Limb (tissue), 2 donors: ENCODE measurements around the gene EIF4G3.
"Not testable (repeated sequence)": the region's sequence is repeated elsewhere in the genome, so short reads cannot be mapped to it uniquely, and the experiment has no call there.

Source experiments
- DNase-seq, 2 donors: peaks; one replicate each; pipeline ENCODE4 v3.0.0-alpha.2; 2016; ENCODE audit errors: extremely low spot score in 2 of 2

EIF4G3 gene

DNA sequence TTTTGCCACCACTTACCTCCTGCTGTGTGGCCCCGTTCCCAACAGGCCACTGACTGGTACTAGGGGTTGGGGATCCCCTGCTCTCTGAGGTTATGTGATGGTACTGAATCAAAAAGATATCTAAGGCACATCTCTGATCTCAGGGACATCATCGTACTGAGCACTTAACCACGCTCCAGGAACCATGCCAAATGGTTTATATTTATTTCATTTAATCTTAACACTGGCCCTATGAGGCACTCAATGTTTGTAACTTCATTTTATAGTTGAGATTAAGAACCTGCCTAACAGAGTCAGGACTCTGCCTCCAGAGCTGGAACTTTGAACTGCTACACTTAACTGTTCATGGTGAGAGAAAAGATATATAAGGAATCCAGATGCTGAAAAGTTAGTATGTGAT, 291.6 kb downstream of the EIF4G3 start:
- DNase-seq = no peak

- no peak for DNase-seq
Observed at GRCh38 chr1:20884513-20884912, 292.2 kb downstream of the EIF4G3 start.

GRCh38 chr1:20883766-20884165, 292.9 kb downstream of the EIF4G3 start:
- no peak for DNase-seq

DNA sequence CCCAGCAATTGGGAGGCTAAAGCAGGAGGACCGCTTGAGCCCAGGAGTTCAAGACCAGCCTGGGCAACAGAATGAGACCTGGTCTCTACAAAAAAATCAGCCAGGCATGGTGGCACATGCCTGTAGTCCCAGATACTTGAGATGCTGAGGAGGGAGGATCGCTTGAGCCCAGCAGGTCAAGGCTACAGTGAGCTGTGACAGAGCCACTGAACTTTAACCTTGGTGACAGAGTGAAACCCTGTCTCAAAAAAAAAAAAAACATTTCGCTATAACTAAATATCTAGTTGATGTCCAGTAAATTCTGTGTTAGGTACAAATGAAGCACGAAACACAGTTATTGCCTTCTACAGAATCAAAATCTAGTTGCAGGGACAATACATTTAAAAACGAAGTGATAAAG, 293.9 kb downstream of the EIF4G3 start:
- DNase-seq = no peak

GRCh38 chr1:20878799-20879198, 297.9 kb downstream of the EIF4G3 start:
- no peak for DNase-seq

DNA sequence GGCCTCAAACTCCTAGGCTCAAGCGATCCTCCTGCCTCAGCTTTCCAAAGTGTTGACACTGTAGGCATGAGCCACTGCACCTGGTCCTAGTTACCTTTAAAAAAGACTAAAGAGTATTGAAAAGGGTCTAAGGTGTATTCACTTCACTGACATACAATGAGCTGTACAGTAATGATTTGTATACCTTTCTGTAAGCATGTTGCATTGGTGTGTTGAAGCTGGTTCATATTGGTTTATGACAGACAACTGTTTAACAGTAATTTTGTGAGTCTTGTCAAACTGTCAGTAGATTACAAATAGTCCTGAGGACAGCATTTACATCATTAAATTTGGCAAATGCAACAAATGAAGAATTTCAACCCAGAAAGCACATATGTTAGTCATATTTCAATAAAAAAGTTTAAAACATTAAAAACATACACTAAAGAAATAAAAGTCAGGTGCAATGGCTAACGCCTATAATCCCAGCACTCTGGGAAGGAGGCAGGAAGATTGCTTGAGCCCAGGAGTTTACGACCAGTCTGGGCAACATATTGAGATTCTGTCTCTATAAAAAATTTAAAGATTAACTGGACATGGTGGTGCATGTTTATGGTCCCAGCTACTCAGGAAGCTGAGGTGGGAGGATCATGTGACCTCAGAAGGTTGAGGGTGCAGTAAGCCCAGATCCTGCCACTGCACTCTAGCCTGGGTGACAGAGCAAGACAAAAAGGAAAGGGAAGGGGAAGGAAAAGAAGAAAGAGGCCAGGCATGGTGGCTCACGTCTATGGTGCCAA, 301.3 kb downstream of the EIF4G3 start:
- no peak for DNase-seq

GRCh38 chr1:20873311-20873710, 303.4 kb downstream of the EIF4G3 start:
- no peak for DNase-seq

DNA sequence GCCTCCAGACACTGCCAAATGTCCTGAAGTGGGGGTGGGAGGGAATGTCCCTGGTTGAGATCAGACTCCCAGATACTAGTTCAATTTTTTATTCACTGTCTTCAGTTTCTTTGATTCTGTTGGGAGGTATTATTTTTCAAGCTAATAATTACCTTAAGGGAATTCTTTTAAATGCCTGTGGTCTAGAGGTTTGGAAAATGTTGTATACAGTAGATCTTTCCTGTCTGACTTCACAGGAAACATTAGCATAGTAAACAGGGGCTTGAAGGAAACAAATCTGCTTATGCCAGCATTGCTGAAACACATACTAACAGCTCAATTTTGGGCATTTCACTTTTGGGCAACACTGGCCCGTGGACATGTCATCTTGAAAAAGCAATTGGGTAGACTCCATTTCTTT, 305.3 kb downstream of the EIF4G3 start:
- no peak for DNase-seq

DNA sequence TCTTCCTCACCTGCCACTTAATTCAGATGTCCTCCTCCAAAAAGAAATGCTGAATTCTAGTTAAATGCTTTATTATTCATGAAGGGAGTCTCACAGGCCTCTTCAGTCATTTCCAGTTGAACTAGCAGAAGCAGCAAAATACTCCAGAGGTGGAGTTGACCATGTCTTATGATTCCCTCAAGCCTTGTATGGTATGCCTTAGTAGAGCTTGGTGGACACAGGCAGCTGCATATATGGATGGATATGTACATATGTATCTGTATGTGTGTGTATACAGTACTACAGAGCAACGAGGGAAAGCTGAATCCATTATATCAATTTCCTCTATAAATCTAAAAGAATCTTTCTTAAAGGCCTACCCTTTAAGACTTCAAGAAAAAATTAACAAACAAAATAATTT, 306.0 kb downstream of the EIF4G3 start:
- no peak for DNase-seq

- no peak for DNase-seq
Observed at GRCh38 chr1:20868263-20868662, 308.4 kb downstream of the EIF4G3 start.

- no peak for DNase-seq
Observed at GRCh38 chr1:20867847-20868246, 308.9 kb downstream of the EIF4G3 start.

DNA sequence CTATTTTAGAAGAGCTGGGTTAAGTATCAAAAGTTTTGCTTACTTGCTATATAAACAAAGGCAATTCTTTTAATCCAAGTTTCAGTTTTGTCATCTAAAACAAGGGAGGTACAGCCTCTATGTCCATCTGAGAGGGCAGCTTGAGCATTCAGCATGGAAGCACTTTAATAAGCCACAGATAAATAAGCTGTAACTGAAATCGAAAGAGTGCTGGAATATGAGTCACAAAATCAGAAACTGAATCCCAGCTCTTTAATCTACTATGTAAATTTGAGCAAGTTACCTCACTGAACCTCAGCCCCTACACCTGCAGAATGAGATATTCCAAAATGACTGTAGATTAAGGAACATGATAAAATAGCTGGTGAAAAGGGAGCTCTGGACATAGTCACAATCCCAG, 309.6 kb downstream of the EIF4G3 start:
- DNase-seq = no peak

DNA sequence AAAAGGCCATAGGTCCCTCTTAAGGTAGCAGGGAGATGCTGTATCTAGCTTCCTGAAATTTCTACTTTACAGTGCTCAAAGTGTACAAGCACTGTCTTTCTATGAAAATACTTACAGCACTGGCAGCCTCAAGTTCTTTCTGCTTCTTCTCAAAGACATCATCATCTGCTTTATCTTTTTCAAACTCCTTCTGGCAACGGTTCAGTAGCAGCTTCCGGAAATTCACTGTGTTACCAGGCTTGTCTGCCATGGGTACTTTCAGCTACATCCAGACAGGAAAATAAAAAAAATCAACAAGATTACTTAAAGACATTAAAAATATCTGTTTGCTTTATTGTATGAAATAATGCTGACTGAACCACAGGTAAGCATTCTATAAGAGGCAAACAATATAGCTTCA, 311.7 kb downstream of the EIF4G3 start:
- no peak for DNase-seq

DNA sequence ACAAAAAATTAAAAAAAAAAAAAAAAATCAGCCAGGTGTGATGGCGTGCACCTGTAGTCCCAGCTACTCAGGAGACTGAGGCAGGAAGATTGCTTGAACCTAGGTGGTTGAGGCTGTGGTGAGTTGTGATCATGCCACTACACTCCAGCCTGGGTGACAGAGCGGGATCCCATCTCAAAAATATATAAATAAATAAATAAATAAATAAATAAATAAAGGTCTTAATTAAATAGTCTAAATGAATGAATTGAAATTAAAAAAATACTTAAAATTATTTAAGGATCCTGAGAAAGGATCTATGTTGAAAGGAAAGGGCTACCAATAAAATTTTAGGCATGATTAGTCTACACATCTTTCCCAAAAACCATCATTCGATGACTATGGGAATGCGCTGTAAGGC, 322.2 kb downstream of the EIF4G3 start:
- no peak for DNase-seq

DNA sequence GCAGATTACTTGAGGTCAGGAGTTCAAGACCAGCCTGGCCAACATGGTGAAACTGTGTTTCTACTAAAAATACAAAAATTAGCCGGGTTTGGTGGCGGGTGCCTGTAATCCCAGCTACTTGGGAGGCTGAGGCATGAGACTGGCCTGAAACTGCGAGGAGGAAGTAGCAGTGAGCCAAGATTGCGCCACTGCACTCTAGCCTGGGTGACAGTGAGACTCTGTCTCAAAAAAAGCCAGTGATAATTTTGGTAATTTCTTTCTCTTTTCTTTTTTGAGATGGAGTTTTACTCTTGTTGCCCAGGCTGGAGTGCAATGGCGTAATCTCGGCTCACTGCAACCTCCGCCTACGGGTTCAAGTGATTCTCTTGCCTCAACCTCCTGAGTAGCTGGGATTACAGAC, 324.9 kb downstream of the EIF4G3 start:
- not testable (repeated sequence) for DNase-seq

GRCh38 chr1:20850021-20850420, 326.7 kb downstream of the EIF4G3 start:
- DNase-seq = no peak

GRCh38 chr1:20849100-20849499, 327.6 kb downstream of the EIF4G3 start:
- DNase-seq = no peak

- DNase-seq = no peak
Observed at GRCh38 chr1:20848162-20848561, 328.5 kb downstream of the EIF4G3 start.

DNA sequence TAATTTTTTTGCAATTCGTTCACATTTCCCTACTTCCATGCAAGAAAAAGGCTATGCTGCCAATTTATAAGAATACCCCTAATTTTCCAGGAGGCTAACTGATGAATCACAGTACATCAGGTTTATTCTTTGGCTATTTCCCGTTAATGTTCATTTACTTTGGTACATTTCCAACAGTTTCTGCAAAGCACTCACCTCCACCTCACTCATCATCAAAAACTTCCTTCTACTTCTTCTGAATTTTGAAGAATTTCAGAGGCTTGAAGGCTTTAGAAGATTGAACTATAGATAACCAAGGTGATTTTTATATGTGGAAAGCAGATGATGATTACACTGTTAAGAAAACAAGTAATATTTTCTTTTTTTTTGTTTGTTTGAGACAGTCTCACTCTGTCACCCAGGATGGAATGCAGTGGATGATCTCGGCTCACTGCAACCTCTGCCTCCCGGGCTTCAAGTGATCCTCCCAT, 329.1 kb downstream of the EIF4G3 start:
- no peak for DNase-seq

DNA sequence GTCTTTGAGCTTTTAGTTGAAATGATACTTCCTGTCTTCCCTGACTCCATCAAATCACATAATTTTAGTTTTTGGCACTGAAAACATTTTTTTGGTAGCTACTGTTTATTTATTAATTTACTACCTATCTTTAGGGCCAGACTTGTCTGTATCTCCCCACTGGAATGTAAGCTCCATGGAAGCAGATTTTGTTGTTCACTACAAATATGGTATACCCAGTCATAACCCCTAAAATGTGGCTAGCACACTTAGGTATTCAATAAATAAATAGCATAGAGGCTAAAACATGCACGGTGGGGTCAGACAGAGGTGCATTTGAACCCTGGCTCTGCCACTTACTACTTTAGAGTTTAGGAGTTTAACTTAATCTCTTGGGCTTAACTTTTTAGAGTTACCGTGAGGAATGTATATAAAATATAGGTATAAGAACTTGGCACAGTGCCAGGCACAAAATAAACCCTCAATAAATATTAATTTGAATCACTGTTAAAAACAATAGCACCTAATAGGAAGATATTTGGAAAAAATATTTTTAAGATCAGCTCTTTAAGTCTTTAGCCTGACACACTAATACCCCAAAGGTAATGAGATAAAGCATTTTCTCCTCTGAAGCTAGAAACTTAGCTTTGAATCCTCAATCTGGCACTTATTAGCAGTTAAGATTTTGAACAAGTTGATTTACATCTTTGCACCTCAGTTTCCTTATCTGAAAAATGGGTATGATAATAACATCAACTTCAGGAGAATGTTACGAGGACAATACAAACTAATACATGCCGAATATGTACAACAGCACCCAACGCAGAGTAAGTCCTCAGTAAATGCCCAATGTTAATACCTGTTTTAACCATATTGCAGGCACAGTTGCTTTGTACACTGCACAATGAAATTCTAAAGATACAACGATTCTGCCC, 330.0 kb downstream of the EIF4G3 start:
- DNase-seq = no peak

GRCh38 chr1:20840731-20841130, 336.0 kb downstream of the EIF4G3 start:
- DNase-seq = no peak

DNA sequence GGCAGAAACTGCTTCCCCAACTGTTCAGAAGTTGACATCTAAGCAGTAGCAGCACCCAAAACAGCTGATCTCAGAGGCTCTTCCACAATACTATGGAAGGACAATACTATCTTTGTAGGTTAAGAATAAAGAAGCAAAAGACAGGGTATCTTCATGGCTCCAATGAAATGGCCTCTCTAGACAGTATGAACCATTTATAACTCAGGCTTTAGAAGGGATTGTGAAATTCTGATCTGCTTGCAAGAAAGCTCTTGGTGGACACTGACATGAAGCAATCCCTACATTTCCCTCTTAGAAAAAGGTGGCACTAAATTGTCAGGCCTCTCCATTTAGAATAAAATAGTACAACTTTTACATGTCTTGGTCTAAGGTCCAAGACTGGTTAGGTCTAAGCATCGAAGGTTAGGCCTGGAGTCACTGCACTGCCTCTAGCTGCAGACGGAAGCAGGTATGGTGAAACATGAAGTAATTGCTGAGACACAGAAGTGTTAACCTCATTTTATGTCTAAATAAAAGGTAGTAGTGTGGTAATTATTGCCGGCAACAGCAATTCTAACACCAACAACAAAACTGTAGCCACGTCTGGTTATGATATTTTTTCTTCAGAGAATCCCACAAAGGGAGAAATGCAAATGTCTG, 339.0 kb downstream of the EIF4G3 start:
- no peak for DNase-seq
